Keratinocyte (primary cell): ENCODE results near the gene EPG5.

Experiments
- CTCF ChIP-seq, 3 experiments: IDR thresholded peaks in 1 of 3; conservative IDR thresholded peaks in 1 of 3; optimal IDR thresholded peaks in 1 of 3; 2 replicates in 2 of 3; 3 replicates in 1 of 3; pipeline versions ENCODE3 to v1.5.1; 2011; ENCODE audit warnings: low read length in 3 of 3, mild to moderate bottlenecking in 3 of 3, moderate library complexity in 2 of 3, control low read depth in 1 of 3, inconsistent platforms in 1 of 3; ENCODE audit not compliant: insufficient read depth in 2 of 3; ENCODE audit errors: extremely low read depth in 1 of 3
- EZH2 ChIP-seq: IDR thresholded peaks from one replicate; pipeline ENCODE4 v1.6.1; 2012; ENCODE audit warnings: inconsistent platforms, mild to moderate bottlenecking, low read length, moderate library complexity

GRCh38 chr18:45993438-45993837, 26.3 kb upstream of the EPG5 start:
- TF ChIP-seq CTCF (optimal IDR thresholded peaks at IDR 0.05 in 1 of 3, IDR thresholded peaks at IDR 0.05 in 1 of 3, conservative IDR thresholded peaks at IDR 0.05 in 1 of 3; ENCODE audit: extremely low read depth in 1 of 3, insufficient read depth in 2 of 3, low read length in 3 of 3) (no peak), EZH2 (no peak)
